ENCODE measurements around the gene KCNK7. TPM values are rescaled to one million over a fixed set of nuclear protein-coding genes. Genes with fewer than 3 reads are reported as not detected.
"Not testable (repeated sequence)": the region's sequence is repeated elsewhere in the genome, so short reads cannot be mapped to it uniquely, and the experiment has no call there.

The KCNK7 gene, protein sequence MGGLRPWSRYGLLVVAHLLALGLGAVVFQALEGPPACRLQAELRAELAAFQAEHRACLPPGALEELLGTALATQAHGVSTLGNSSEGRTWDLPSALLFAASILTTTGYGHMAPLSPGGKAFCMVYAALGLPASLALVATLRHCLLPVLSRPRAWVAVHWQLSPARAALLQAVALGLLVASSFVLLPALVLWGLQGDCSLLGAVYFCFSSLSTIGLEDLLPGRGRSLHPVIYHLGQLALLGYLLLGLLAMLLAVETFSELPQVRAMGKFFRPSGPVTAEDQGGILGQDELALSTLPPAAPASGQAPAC
- 1.5 TPM for total RNA-seq
- long read RNA-seq: 0 reads

DNA sequence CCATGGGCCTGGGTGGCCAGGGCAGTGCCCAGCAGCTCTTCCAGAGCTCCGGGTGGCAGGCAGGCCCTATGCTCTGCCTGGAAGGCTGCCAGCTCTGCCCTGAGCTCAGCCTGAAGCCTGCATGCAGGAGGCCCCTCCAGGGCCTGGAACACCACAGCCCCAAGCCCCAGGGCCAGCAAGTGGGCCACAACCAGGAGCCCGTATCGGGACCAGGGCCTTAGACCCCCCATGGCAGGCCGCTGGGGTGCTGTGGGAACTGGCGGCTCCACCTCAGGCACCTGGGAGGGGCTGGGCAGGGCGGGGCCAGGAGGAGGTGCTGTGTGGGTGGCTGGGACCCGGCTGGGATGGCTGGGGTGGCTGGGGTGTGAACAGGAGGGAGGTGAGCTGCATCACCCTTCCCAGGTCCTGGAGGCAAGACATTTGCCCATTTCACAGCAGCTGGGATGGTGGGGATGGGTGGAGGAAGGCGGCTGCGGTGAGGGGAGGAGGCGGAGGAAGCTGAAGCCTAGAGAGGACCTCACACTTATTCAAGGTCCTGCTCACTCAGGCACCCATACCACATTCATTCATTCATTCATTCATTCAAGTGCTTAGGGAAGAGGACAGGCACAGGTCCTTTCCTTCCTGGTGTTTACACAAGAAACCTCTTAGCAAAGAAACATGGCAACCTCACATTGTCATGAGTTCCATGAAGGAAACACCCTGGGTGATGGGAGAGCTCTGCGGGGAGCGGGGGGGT is at the start of gene KCNK7:
TSS of gene KCNK7 (minus strand) at position 258 of the 739 bp plus-strand sequence. CDS start at position 230, 28 bp downstream.
- DNase-seq (ENCODE audit: low spot score): no peak

DNA sequence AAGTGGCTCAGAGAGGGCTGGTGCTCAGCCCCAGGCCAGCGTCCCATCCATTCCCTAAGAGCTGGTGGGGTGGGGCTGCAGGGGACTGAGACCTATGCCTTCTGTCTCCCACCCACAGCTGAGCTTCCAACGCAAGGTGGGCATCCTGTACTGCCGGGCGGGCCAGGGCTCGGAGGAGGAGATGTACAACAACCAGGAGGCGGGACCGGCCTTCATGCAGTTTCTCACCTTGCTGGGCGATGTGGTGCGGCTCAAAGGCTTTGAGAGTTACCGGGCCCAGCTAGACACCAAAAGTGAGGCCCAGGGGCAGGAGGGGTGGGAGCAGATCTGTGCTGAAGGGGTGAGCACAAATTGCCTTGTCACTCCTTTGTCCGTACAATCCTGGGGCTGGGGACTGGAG is 49.2 kb upstream of the KCNK7 start:
- no peak for DNase-seq (ENCODE audit: low spot score)

DNA sequence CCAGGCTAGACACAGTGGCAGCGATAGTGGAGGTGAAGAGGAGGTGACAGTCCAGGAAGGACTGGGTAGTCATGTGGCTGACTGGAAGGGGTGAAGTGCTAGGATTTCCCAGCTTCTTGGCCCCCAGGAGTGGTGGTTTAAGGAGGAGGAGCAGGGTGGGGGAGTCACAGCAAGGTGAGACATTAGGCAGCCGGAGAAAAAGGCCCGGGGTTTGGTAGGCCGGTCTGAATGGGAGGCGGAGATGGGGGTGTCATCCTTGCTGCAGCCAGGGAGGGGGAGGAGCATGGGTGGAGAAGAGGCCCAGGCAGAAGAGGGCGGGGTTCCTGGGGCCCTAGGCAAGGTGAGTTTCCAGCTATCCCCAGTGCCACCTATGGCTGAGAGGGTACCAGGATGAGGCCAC is 48.4 kb upstream of the KCNK7 start:
- no peak for DNase-seq (ENCODE audit: low spot score)

DNA sequence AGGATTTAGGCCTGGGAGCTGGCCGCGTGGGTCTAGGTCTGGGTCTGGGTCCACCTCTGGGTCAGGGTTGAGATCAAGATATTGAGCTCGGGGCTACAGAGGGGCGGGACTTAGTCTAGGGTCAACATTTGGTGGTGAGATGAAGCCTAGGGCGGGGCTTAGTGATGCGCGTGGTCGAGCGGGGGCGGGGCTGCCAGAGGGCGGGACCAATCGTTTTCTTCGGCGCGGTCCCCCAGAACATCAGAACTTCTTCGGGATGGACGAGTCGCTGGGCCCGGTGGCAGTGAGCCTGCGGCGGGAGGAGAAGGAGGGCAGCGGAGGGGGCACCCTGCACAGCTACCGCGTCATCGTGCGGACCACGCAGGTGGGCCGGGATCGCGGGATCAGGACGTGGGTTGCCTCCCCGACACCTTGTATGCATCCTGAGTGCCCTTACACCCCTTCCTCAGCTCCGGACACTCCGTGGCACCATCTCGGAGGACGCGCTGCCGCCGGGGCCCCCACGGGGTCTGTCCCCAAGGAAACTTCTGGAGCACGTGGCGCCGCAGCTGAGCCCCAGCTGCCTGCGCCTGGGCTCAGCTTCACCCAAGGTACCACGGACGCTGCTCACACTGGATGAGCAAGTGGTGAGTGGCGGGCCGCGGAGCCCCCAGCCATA is 46.5 kb upstream of the KCNK7 start:
- DNase-seq (ENCODE audit: low spot score): no peak

DNA sequence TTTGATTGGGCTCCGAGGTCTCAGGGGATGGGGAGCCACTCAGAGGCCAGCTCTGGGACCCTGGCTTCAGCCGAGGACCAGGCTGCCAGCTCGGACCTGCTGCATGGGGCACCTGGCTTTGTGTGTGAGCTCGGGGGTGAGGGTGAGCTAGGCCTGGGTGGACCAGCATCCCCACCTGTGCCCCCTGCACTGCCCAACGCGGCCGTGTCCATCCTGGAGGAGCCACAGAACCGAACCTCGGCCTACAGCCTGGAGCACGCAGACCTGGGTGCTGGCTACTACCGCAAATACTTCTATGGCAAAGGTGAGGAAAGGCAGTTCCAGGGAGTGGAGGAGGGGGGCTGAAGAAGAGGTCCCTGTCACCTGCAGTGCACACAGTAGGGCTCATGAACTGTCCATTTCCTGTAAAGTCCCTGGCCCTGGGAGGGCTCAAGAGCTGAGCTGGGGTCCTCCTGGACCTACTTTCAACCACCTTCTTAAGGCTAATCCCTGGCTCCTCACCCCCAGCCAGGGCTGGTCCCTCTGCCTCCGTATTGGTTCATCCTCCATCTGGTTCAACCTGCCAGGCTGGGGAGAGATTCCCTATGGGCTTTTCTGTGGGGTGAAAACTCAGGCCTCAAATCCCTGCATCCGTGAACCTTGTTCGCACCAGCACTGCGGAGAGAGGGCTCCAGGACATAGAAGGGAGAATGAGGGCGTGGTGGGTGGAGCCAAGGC is 45.9 kb upstream of the KCNK7 start:
- no peak for DNase-seq (ENCODE audit: low spot score)

DNA sequence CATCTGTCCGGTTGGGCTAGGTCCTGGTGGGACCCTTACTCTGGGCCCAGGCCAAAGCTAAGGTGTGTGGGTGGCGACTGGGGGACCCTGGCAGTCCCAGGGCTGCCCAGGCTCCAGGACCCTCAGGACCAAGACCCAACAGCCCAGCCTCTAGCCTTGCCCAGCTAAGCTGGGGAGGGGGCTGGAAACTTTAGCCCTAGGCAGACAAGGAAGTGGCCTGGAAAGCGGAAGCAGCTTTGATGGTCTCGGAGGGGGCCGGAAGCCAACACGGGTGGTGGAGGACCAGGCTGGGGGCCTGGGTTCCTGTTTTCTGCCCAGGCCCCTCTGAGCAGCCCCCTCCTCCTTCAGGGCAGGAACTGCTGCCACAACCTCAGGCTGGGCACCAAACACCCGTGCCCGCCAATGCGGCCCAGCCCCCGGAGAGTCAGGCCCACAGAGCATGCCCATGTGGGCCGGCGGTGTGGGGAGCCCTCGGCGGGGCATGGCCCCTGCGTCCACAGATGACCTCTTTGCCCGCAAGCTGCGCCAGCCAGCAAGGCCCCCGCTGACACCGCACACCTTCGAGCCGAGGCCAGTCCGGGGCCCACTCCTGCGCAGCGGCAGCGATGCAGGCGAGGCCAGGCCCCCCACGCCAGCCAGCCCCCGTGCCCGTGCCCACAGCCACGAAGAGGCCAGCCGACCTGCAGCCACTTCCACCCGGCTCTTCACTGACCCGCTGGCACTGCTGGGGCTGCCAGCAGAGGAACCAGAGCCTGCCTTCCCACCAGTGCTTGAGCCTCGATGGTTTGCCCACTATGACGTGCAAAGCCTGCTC is 45.1 kb upstream of the KCNK7 start:
- DNase-seq (ENCODE audit: low spot score): no peak

DNA sequence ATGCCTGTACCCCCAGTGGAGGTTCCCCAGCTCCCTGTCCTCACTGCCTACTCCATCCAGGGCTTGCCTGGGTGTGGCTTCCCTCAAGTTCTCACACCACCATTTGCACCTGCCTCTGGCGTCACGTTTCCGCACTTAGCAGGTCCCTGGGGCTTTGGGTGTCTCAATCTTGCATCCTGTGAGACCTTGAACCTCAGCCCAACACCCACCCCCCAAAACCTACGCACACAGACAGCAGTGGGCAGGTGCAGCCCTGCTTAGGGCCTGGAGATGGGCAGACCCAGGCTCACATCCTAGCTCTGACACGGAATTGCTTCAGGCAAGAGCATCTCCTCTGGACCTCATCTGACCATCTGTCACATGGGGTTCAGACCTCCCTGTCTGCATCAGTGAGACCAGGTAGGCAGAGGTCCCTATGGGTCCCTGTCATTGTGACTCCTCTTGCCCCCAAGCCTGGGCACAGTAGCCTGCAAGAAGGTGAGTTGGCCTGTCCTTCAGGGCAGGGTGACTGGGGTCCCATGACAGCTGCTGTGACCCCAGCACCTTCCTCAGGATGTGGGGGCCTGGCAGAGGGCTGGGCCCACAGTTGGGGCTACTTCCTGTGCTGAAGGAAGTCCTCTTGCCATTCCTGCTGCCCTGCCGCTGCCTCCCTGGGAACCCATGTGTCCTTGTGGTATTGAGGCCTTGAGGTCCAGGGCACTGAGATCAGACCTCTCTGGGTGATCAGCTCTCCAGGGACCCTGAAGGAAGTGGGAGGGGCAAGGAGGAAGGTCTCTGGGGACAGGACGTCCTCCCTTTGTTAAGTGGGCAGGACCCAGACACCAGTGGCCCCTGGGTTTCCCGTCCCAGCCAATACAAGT is 44.3 kb upstream of the KCNK7 start:
- no peak for DNase-seq (ENCODE audit: low spot score)

DNA sequence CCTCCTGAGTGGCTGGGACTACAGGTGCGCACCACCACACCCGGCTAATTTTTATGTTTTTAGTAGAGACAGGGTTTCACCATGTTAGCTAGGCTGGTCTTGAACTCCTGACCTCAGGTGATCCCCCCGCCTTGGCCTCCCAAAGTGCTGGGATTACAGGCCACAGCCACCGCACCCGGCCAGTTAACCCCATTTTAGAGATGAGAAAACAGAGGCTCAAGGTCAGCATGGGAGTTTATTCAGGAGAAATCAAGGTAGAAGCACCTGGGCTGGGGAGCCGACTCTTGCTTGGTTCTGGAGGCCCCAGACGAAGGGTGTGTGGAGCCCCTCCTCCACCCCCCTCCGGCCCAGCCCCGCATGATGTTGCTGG is 43.6 kb upstream of the KCNK7 start:
- DNase-seq (ENCODE audit: low spot score): not testable (repeated sequence)

DNA sequence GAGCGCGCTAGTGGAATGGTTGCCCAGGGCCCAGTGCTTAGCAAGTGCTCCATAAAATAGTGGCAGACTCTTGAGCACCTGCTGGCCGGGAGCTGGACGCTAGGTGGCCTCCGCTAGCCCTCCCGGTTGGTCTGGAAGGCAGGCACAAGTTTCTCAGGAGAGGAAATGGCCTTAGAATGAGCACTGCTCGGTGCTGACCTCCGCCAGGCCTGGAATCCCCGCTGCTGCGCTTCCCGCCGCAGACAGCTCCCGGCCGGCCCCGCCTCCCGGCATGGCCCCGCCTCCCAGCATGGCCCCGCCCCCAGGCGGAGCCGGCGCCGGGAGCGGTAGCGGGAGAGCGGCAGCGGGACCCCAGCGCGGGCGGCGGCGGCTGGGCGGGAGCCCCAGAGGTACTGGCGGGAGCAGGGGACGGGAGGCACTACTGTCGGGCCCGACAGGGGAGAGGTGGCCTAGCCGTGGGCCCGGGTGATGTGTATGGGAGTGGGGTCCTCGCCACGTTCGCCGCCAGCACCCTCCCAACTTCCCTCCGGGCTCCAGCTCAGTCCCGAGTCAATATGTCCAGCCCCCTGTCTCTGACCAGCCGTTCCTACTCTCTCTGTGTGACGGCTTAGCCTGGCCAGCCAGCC is 42.3 kb upstream of the KCNK7 start, which contains the start of gene SIPA1:
TSS of gene SIPA1 (plus strand) at position 308 of the 626 bp plus-strand sequence. CDS start 2,821 bp downstream, outside the sequence.
- peak; percentile 94 for DNase-seq (ENCODE audit: low spot score)

DNA sequence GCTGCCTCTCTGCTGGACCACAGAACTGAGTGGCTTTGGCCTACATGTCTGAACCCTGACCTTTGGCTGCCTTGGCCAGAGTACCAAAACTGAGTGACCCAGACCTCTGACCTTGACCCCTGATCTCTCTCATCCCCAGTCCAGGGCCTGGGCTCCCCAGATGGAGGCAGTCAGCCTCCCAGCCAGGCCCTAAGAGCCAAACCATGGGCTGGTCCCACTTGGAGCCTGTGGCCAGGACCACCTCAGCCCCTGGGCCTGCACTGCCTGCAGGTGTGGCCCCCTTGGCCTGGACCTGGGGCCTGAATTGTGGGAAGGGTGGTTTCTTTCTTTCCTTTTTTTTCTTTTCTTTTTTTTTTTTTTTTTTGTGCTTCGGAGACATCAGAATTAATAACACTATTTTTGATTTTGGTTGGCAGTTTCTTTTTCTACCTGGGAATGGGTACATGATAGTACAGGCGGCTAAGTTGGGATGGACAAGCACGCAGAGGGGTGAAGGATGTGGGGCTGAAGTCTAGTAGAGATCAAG is 41.5 kb upstream of the KCNK7 start:
- no peak for DNase-seq (ENCODE audit: low spot score)

DNA sequence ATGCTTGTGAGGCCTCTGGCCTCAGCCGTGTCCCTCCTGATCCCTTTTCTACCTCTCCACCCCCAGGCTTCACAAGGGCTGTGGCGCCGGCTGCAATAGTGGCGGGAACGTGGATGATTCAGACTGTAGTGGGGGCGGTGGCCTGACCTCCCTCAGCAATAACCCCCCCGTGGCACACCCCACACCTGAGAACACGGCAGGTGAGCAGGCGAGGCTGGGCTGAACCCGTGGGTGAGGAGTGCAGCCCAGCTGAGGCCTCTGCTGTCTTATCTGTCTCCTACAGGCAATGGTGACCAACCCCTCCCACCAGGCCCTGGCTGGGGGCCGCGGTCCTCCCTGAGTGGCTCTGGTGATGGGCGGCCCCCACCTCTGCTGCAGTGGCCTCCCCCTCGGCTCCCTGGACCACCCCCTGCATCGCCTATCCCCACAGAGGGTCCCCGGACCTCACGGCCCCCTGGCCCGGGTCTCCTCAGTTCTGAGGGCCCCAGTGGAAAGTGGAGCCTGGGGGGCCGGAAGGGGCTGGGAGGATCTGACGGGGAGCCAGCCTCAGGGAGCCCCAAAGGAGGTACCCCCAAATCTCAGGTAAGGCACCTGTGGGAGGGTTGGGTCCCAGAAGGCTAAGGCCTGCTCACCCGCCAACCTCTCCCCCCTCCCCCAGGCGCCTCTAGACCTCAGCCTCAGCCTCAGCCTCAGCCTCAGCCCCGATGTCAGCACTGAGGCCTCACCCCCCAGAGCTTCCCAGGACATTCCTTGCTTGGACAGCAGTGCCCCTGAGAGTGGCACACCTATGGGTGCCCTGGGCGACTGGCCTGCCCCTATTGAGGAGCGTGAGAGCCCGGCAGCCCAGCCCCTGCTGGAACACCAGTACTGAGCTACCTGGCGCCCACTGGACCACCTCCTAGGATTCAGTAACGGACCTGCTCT is 40.8 kb upstream of the KCNK7 start:
- DNase-seq (ENCODE audit: low spot score): no peak

DNA sequence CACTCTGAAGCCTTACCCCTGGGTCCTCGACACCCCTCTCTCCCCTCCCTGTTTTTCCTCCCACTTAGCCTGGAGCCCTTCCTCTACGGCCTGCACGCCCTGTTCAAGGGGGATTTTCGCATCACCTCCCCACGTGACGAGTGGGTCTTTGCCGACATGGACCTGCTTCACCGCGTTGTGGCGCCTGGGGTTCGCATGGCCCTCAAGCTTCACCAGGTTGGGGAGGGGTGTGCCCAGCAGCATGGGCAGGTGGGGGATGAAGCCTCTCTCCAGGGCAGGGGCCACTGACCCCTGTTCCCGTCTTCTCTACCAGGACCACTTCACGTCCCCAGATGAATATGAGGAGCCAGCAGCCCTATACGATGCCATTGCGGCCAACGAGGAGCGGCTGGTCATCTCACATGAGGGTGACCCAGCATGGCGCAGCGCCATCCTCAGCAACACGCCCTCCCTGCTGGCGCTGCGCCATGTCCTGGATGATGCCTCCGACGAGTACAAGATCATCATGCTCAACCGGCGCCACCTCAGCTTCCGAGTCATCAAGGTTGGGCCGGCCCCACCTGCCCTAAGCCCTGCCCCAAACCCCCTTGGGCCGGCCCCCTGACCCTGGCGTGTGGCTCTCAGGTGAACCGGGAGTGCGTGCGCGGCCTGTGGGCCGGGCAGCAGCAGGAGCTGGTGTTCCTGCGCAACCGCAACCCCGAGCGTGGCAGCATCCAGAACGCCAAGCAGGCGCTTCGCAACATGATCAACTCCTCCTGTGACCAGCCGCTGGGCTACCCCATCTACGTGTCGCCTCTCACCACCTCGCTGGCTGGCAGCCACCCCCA is 39.5 kb upstream of the KCNK7 start:
- no peak for DNase-seq (ENCODE audit: low spot score)

DNA sequence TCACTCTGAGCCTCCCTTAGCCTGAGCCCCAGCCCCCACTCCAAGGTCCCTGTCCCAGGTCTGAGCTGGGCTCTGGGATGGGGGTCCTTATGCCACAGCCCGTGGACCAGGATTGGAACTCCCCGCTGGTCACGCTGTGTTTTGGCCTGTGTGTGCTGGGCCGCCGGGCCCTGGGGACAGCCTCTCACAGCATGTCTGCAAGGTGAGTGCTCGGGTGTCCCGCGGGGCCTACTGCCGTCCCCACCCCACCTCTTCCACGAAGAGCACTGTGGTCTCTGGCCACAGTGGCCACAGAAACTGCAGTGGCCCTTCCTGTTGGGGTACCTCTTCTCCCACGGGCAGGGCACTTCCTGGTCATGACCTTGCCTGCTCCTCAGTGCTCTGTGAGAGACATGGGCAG is 38.8 kb upstream of the KCNK7 start:
- no peak for DNase-seq (ENCODE audit: low spot score)

DNA sequence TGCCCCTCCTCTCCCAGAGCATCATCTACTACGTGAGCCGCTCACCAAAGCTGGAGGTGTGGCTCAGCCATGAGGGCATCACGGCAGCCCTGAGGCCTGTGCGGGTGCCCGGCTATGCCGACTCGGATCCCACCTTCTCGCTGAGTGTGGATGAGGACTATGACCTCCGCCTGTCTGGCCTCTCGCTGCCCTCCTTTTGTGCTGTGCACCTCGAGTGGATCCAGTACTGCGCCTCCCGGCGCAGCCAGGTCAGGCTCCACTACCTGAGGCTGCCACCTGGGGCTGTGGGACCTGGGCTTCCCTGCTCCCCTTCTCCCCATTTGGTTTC is 38.5 kb upstream of the KCNK7 start:
- no peak for DNase-seq (ENCODE audit: low spot score)

DNA sequence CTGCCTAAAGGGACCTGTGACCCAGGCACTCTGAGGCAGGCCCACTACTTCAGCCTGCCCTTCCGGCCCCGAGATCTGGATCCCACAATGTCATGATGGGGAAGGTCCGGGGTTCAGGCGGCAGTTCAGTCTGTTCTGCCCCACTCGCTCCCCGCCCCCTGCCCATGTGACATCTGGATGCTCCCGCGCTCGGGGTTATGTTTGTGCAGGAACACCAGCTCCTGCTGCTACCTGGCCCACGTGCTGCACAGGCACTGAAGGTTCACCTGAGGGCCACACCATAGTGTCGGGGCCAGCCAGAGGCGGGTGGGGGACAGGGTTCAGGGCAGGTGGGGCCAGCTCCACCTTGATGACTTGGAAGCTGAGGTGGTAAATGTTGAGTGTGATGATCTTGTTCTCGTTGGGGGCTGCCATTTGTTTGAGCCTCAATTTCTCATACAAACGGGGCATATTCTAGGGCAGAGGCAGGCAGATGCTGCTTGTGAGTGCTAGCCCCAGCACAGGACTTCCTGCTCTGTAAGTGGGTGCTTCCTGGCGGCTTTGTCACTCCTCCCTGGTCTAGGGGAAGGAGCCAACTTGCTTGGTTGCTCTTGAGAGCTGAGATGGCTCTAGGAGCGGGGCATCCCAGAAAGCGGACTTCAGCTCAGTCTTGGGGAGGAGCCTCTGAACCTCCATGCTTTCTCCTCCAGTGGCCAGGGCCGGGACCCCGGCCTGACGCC is 37.9 kb upstream of the KCNK7 start:
- DNase-seq (ENCODE audit: low spot score): no peak

DNA sequence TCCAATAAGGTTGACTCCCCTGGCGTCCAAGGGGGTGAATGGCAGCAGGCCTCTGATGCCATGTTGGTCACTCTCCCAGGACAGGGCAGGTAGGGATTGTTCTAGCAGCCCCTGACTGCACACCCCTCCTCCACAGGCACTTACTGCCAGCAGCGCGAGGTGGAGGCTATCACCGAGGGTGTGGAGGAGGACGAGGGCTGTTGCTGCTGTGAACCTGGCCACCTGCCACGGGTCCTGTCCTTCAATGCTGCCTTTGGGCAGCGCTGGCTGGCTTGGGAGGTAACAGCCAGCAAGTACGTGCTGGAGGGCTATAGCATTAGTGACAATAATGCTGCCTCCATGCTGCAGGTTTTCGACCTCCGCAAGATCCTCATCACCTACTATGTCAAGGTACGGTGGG is 34.6 kb upstream of the KCNK7 start:
- no peak for DNase-seq (ENCODE audit: low spot score)
